ENCODE results near the gene STMN1. TPM values are rescaled to one million over a fixed set of nuclear protein-coding genes. Genes with fewer than 3 reads are reported as not detected.
A peak's percentile ranks its signal among the peaks of the same experiment; 100 is the strongest.

The STMN1 gene
- polyA plus RNA-seq, 4 donors: 1,142 to 1,361 (median 1,291) TPM

GRCh38 chr1:25896266-25896665, 10.0 kb downstream of the STMN1 start:
- DNase-seq (ENCODE audit: low read depth in 4 of 4, low spot score in 3 of 4): no peak

- DNase-seq (ENCODE audit: low read depth in 4 of 4, low spot score in 3 of 4): peak; percentile 88 to 90 (median 88)
Observed at GRCh38 chr1:25895365-25895990, 10.7 kb downstream of the STMN1 start.

- DNase-seq (ENCODE audit: low read depth in 4 of 4, low spot score in 3 of 4): no peak
Observed at GRCh38 chr1:25893116-25893515, 13.1 kb downstream of the STMN1 start.

DNA sequence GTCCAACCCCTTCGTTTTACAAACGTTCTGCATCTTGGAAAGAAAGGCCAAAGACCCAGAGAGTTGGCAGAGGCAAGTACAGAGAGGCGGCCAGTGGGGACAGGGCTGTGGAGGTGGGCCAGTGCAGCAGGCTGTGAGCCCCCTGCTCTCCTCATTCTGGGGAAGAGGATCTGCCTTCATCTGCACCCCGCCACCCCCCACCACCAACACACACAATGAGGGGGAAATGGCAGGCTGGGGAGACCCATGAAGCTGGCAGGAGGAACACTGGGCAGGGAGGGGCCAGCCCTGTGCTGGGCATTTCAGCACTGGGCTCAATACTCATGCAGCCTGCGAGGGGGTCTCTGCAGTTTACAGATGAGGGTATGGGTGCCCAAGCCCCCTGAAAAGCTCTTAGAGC, 14.6 kb downstream of the STMN1 start:
- no peak for DNase-seq (ENCODE audit: low read depth in 4 of 4, low spot score in 3 of 4)

- DNase-seq (ENCODE audit: low read depth in 4 of 4, low spot score in 3 of 4): no peak
Observed at GRCh38 chr1:25890239-25891034, 15.8 kb downstream of the STMN1 start.

- no peak for DNase-seq (ENCODE audit: low read depth in 4 of 4, low spot score in 3 of 4)
Observed at GRCh38 chr1:25889470-25889869, 16.7 kb downstream of the STMN1 start.

DNA sequence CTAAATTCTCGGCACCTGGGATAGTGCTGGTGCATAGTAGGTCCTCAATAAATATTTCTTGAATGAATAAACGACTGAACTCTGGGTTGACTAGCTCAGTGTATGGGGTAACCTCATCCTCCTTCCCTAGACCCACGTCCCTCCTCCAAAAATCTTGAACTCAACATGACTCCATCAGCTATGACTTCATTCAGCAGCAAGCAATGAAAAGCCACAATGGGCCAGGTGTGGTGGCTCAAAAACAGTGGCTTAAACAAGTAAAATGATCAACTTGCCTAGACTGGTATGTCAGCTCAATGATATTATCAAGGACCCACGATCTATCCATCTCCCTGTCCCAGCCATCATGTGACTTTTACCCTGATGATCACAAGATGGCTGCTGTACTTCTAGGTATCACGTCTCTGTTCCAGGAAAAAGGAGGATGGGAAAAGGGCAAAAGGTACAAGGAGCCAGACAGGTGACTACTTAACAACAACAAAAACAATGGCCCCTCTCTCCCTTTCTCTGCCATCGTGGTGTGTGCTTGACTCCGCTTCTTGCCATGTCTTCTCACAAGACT, 17.7 kb downstream of the STMN1 start:
- no peak for DNase-seq (ENCODE audit: low read depth in 4 of 4, low spot score in 3 of 4)

DNA sequence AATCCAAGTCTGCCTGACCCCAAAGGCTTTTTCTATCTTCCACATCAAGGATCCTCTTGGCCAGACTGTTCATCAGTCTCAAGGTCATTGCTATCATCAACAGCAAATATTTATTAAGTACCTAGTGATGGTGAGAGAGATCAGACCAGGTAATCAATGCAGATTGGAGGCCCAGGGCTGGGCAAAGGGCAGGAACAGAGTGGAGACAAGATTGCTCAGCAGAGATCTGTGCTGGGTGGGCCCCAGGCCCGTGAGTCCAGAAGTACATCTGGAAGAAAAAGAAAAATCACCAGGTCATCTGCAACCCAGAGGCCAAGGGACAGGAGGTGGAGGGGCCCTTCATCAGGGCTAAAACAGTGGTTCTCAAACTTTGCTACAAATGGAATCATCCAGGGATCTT, 20.6 kb downstream of the STMN1 start:
- no peak for DNase-seq (ENCODE audit: low read depth in 4 of 4, low spot score in 3 of 4)

GRCh38 chr1:25881266-25881665, 25.0 kb downstream of the STMN1 start:
- DNase-seq (ENCODE audit: low read depth in 4 of 4, low spot score in 3 of 4): no peak

DNA sequence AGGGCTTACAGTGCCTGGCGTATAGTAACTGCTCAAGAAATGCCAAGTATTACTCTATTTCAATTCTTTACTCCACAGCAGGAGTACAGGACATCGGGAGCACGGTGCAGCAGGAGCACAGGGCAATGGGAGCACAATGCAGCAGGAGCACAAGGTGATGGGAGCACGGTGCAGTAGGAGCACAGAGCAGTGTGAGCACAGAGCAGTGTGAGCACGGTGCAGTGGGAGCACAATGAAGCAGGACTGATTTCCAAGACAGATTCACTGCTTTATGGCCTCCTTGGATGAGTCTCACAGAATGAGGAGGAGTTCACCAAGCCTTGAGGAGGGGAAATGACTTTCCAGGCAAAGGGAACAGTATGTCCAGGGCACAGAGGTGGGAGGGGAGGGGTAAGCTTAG, 25.7 kb downstream of the STMN1 start:
- no peak for DNase-seq (ENCODE audit: low read depth in 4 of 4, low spot score in 3 of 4)

GRCh38 chr1:25879675-25880074, 26.5 kb downstream of the STMN1 start:
- DNase-seq (ENCODE audit: low read depth in 4 of 4, low spot score in 3 of 4): no peak

DNA sequence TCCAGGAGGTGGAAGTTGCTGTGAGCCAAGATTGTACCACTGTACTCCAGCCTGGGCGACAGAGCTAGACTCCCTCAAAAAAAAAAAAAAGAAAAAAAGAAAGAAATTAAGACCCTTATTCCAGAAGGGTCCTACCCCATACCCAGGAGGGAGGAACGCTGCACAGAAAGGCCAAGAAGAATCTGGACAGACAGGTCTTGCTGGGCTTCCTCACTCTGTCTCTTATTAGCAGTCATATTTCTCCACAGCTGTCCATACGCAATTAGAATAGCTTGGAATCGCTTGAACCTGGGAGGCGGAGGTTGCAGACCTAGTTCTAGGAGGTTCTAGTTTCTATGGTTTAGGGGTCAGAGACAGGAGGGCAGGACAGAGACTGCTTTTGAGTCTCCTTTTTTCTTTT, 27.5 kb downstream of the STMN1 start:
- no peak for DNase-seq (ENCODE audit: low read depth in 4 of 4, low spot score in 3 of 4)

DNA sequence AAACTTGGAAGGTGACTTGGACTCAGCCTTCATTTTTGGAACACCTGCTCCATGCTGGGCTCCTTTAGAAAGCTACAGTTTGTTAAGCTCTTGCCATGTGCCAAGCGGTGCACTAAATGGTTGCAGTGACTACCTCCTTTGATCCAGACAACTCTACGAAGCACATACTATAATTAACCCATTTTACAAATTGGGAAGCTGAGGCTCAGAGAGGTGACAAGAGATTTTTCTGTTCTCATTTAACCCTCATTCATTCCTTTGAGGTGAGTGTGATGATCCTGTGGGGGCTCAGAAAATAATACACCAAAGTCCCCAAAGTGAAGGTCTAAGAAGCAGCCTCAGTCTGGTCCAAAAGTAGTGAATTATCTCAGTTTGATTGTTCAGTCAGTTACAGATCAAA, 29.1 kb downstream of the STMN1 start:
- DNase-seq (ENCODE audit: low read depth in 4 of 4, low spot score in 3 of 4): no peak

DNA sequence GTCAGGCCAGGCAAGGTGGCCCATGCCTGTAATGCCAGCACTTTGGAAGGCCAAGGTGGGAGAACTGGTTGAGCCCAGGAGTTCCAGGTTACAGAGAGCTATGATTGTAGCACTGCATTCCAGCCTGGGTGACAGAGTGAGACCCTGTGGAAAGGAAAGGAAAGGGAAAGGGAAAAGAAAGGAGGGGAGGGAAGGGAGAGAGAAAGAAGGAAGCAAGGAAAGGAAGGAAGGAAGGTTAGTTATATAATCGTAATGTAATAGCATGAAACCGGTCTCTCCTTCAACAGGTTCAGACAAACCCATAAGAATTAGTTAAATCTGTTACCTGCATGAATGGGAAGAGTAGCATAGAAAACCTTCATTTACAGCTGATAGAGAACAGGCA, 29.5 kb downstream of the STMN1 start:
- DNase-seq (ENCODE audit: low read depth in 4 of 4, low spot score in 3 of 4): no peak

DNA sequence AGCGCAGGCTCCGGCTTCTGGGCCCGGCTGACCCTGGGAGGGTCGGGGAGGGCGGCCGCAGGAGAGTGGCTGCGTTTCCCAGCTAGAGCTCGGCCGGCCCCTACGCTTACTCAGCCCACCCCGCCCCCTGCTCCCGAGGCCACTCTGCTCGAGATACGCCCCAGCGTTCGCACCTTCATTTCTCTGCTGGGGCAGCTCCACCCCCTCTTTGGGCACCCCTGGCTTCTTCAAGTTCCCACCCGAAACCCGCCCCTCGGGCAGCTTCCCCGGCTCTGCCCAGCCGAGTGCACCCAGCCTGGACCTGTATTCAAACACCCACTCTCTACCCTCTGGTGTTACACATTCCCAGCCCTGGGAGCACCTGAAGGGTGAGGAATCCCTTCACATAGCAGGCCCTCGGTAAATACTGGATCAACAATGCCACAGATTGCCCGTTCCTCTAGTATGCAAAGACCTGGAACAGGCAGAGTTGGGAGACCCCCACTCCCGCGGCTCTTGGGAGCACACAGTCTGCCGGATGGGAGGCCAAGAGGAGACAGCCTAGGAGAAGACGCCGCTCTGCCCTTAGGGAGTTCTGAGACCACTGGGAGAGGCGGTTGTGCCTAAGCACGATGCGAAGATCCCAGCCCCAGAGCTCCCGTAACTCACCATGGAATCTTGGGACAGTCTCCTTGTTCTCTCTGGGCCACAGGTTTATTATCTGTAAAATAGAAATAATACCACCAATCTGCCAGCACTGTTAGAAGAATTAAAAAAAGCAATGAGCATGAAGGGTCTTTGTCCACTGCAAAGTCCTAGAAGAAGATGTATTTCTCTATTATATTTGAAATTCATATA, 30.1 kb downstream of the STMN1 start:
- no peak for DNase-seq (ENCODE audit: low read depth in 4 of 4, low spot score in 3 of 4)

- DNase-seq (ENCODE audit: low read depth in 4 of 4, low spot score in 3 of 4): peak in 3 of 4 donors; percentile 61 to 73 (median 70)
Observed at GRCh38 chr1:25875154-25875855, 30.9 kb downstream of the STMN1 start, which contains the start of gene PAQR7. Gene PAQR7 (minus strand): TSS chr1:25875708. CDS start chr1:25863839, 11,869 bp downstream.

DNA sequence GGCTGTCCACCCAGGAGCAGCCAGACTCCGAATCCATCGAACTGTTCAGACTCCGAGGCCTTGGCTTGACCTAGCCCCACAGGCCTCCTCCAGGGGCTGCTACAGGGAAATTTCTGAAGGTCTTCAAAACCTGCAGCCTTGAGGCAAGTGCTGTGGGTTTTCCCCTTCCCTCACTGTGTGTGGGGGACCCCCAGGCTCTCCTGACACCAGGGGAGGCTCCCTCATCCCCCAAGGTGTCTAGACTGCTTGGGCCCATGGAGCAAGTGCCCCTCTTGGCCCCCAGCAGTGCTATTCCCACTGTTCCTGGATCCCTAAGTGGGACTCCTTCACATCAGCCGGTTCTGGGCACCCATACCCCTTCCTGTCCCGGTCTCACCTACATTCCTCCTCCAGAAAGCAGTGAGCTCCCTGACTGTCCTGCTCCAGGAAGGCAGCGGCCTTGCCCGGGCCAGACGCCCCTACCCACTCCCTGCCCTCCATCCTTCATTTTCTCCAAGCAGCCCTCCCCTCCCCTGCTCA, 31.5 kb downstream of the STMN1 start:
- DNase-seq (ENCODE audit: low read depth in 4 of 4, low spot score in 3 of 4): no peak

- no peak for DNase-seq (ENCODE audit: low read depth in 4 of 4, low spot score in 3 of 4)
Observed at GRCh38 chr1:25874209-25874608, 32.0 kb downstream of the STMN1 start.

DNA sequence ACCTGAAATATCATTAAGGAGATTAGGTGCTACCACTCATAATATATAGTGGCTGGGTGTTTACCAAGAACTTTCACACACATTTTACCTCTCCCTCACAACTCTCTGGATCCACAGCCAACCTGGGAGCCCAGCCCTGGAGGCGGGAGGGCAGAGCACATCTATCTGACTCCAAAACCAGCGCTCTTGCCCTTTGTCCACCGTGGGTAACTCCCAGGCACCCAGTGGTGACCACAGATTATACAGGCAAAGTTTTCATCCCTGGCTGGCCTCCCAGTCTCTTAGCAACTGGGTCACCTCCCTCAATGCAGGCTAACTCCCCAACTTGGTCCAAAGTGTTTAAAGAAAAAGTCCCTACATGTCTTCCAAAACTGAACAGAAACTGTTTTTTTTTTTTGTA, 33.1 kb downstream of the STMN1 start:
- no peak for DNase-seq (ENCODE audit: low read depth in 4 of 4, low spot score in 3 of 4)

DNA sequence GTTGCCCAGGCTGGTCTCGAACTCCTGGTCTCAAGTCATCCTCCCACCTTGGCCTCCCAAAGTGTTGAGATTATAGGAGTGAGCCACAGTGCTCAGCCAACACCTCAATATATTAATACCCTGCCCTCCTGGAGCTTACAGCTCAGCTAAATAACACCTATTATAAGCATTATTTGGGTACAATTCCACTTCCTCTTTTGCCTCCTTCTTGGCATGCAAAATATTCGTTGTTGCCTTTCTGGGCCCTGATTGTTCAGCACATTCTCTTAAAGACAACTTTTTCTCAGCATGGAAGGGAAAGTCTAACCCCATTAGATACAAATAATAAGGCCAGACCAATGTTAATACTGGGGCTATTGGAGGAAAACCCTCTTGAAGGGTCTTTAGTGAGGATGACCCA, 33.5 kb downstream of the STMN1 start:
- DNase-seq (ENCODE audit: low read depth in 4 of 4, low spot score in 3 of 4): no peak

Data from right renal pelvis (tissue), 4 donors.